ENCODE results near the gene UBE2H. TPM values are rescaled to one million over a fixed set of nuclear protein-coding genes. Genes with fewer than 3 reads are reported as not detected.

UBE2H gene
- total RNA-seq, 4 donors from 2014 or later = 57.2 to 92.6 (median 85.7) TPM

DNA sequence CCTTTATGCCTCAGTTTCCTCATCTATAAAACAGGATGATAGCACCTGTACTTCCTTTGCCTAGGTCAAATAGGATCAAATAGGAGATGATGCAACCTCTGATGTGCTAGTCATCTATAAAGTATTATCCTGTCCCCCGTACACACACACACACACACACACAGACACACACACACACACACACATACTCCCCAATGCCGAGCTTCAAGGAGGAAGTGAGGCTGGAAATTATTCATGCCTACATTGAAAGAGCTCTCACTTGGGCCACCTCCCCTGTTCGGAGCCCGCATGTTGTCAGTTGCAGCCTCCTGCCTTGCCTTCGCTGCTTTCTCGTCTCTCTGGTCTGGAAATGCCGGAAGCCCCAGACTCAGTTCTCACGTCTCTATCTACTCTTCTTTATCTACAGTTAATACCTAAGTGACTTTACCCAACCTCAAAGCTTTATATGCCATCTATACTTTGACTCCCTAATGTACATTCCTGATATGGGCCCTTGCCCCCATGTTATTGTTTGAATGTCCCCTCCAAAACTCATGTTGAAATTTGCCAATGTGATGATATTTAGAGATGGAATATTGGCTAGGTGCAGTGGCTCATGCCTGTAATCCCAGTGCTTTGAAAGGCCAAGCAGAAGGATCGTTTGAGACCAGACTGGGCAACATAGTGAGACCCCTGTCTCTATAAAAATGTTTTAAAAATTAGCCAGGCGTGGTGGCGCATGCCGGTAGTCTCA lies 6.9 kb upstream of the UBE2H start:
- ATAC-seq (ENCODE audit: low FRiP score) (no peak), DNase-seq (ENCODE audit: low spot score) (no peak)
- TF ChIP-seq, protein P1, sequence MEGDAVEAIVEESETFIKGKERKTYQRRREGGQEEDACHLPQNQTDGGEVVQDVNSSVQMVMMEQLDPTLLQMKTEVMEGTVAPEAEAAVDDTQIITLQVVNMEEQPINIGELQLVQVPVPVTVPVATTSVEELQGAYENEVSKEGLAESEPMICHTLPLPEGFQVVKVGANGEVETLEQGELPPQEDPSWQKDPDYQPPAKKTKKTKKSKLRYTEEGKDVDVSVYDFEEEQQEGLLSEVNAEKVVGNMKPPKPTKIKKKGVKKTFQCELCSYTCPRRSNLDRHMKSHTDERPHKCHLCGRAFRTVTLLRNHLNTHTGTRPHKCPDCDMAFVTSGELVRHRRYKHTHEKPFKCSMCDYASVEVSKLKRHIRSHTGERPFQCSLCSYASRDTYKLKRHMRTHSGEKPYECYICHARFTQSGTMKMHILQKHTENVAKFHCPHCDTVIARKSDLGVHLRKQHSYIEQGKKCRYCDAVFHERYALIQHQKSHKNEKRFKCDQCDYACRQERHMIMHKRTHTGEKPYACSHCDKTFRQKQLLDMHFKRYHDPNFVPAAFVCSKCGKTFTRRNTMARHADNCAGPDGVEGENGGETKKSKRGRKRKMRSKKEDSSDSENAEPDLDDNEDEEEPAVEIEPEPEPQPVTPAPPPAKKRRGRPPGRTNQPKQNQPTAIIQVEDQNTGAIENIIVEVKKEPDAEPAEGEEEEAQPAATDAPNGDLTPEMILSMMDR (IDR thresholded peaks at IDR 0.05) = no peak

DNA sequence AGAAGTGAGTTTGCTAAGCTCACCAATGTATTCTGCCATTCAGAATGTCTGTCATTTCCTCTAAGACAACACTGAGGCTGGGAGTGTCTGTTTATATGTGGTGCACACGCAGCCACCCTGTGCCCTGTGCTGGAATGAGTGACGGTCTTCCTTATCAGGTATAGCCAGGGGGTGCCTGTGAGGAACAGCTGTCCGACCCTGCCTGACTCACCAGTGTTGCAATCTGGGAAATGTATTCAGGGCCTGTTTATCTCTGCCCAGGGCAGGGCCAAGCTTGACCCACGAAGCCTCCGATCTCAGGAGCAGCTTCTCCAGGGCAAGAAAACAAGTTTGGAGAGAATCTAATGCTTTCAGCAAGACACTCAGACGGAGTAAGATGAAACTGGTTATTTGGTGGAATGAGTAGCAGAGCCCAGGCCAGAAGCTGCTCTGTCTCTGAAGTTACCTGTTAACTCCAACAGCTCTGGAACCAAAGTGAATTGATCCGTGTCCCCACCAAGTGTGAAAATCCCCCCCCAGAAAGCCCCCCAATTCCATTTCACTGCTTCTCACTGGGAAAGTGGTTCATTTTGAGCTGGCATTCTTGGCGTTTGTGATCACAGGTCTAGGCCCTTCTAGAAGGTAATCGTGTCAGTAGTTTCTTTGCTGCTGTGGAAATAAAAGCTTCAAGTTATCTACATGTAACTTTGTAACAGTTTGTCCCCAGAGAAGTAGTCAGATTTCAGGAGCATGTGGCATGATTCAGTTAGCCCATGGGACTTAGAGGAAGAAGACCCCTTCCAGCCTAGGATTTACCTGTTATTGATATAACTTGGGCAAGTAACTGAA lies 6.1 kb upstream of the UBE2H start:
- ATAC-seq (ENCODE audit: low FRiP score) (peak; percentile 96), DNase-seq (ENCODE audit: low spot score) (no peak)
- TF ChIP-seq, protein P1 (IDR thresholded peaks at IDR 0.05) = no peak

DNA sequence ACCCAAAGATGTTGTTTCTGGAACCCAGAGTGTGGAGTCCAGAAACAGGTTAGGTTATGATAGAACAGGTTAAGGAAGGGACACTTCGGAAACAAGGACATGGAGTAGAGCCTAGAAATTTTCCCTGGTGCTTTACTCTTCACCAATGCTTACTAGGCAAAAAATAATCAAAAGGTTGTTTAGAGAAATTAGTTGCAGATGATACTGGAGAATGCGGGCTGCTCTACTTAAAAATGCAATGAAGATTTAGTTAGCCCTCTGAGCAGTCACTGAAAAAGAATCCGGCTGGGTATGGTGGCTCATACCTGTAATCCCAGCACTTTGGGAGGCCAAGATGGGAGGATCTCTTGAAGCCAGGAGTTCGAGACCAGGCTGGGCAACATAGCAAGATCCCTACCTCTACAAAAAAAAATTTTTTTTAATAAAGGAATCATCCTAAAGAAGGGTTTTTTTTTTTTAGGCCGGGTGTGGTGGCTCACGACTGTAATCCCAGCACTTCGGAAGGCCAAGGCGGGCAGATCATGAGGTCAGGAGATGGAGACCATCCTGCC lies 3.3 kb upstream of the UBE2H start:
- DNase-seq (ENCODE audit: low spot score) = no peak
- TF ChIP-seq, protein P1 (IDR thresholded peaks at IDR 0.05) = no peak
- ATAC-seq (ENCODE audit: low FRiP score) = no peak

DNA sequence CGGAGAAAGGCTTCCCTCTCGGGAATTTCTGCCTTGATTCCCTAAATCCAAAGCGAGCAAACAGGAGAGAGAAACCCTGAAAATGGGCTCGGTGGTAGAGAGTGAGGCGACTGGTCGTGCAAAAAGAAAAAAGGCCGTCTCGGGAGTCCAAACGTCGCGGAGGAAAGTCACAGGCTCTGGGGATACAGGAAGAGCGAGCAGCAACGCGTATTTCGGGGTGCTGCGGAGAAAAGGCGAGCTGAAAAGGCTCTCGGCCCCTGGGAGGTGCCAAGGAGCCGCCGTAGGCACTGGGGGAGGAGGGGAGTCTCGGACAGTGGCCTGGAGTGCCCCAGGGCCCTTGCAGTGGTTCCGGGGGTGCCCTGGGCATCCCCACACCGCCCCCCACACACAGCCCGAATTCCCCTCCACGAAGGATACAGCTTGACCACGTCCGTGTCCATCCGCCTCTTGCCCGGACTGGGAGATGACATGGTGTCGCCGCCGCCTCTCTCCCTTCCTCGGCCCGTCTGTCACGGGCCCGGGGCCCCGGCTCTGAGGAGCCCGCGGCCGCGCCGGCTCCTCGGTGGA lies 591 bp downstream of the UBE2H start:
- DNase-seq (ENCODE audit: low spot score) (no peak), ATAC-seq (ENCODE audit: low FRiP score) (peak; percentile 29)
- TF ChIP-seq, protein P1 (IDR thresholded peaks at IDR 0.05) = no peak

DNA sequence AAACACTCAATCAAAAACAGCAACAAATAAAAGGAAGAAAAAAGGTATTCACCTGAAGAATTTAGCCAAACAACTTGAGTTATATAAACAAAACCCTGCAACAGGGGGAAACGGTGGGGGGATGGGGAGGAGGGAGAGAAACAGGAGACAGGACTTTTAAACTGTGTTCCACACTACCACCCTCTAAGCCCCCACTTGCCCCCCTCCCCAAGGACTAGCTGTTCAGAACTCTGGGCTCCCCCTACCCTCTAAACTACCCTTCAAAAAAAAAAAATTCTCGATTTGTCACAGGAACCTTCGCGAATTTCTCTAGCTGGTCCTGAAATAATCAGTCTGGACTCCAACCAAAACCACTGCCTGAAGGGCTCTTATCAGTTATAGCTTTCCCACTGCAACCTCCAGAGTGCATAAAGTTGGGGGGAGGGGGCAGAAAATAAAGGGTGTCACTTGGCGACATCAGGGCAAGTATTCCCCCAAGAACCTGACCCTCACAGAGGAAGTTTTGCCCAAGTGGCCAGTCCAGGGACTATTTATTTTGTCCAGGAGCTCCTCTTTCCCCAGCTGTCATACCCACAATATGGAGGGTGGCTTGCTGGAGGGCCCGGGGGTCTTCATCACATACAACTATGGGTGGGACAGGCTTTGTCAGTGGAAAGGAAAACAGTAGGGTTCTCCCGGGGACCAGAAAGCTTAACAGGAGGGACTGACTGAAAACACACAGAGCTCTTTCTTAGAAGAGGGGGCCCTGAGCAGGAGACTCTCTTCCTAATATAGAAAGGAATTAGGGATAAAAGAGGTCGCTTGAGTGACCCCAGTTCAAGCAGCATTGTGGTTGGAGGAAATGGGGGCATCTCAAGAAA lies 1.3 kb downstream of the UBE2H start:
- ATAC-seq (ENCODE audit: low FRiP score) (no peak), DNase-seq (ENCODE audit: low spot score) (no peak)
- TF ChIP-seq, protein P1 (IDR thresholded peaks at IDR 0.05) = no peak

DNA sequence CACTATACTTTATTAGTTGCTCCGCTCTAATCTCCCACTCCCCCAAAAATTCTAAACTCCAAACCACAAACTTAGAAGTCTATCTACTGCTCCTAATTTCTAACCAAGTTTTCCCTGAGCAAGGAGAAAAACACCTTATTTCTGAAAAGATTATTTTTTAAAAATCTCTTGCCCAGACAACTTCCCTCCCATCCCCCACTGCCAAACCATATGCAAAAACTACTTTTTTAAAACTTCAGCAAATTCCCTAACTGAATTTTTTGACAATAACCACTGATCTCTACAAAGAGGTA lies 1.9 kb downstream of the UBE2H start:
- TF ChIP-seq, protein P1 (IDR thresholded peaks at IDR 0.05) = no peak
- DNase-seq (ENCODE audit: low spot score) (no peak), ATAC-seq (ENCODE audit: low FRiP score) (no peak)

Measured in omental fat pad (tissue), 4 donors.